Bronchial epithelial cell (primary cell): Measurements from ENCODE around the gene SLC24A3. TPM values are rescaled to one million over a fixed set of nuclear protein-coding genes. Genes with fewer than 3 reads are reported as not detected.

Experiments
- DNase-seq: peaks from one replicate; pipeline ENCODE4 v3.0.0-alpha.2; 2010; ENCODE audit warnings: low read depth
- FAIRE-seq: peaks from 2 replicates; lab custom pipeline; 2011; peaks lifted over from hg19 to GRCh38; lab: Jason Lieb, UNC
- H3K27me3 ChIP-seq: 2 replicates; pipeline ENCODE4 v1.5.1; 2011; ENCODE audit warnings: low read length; ENCODE audit not compliant: control insufficient read depth, insufficient read depth
- H3K36me3 ChIP-seq: 2 replicates; pipeline ENCODE4 v1.5.1; 2011; ENCODE audit warnings: low read length; ENCODE audit not compliant: control insufficient read depth, insufficient read depth
- H3K4me3 ChIP-seq: 2 replicates; pipeline ENCODE4 v1.5.1; 2011; ENCODE audit warnings: mild to moderate bottlenecking, low read depth, low read length, control low read depth
- CTCF ChIP-seq: IDR thresholded peaks from 2 replicates; pipeline ENCODE4 v1.5.1; 2011; ENCODE audit warnings: mild to moderate bottlenecking, moderate library complexity, low read length, control low read depth, inconsistent platforms; ENCODE audit not compliant: insufficient read depth, severe bottlenecking
- total RNA-seq: library from RNA; depleted of rRNA; stranded (reverse); fragments of >200 nt; gene quantifications from 2 replicates; pipeline ENCODE4 v1.2.1, GENCODE V29; 2014

SLC24A3 gene
- total RNA-seq, 1 donor from 2014 or later = under 0.01 TPM

- Histone ChIP-seq H3K36me3 (no peaks in the 10 kb centered on the region), H3K27me3 (no peaks in the 10 kb centered on the region), H3K4me3 (no peak overlapping the region)
- no peak for FAIRE-seq
- DNase-seq = no peak
- no peak for TF ChIP-seq CTCF
Observed at GRCh38 chr20:19590382-19590781, 377.9 kb downstream of the SLC24A3 start.

DNA sequence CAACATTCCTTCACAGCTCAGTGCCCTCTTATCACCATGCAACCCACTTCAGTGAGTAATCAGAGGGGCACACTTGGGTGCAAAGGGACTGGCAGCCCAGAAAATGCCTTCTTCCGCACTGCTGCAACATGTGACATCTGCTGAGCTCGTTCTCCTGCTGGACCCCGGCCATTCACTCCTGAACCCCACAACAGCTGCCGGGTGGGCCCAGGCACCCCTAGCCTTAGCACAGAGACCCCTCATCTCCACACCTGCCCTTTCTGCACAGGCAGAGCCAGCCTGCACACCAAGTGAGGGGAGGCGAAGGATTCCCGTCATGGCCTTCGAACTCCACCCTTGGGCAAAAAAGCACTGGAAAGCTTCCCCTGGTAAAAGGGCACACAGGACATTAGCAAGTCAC, 381.3 kb downstream of the SLC24A3 start:
- Histone ChIP-seq H3K36me3 (no peaks in the 10 kb centered on the region), H3K4me3 (no peak overlapping the region), H3K27me3 (no peaks in the 10 kb centered on the region)
- FAIRE-seq = no peak
- no peak for TF ChIP-seq CTCF
- DNase-seq = no peak

- Histone ChIP-seq H3K4me3 (no peak overlapping the region), H3K27me3 (no peaks in the 10 kb centered on the region), H3K36me3 (no peaks in the 10 kb centered on the region)
- no peak for TF ChIP-seq CTCF
- no peak for FAIRE-seq
- no peak for DNase-seq
Observed at GRCh38 chr20:19594896-19595295, 382.5 kb downstream of the SLC24A3 start.

GRCh38 chr20:19598117-19598850, 385.8 kb downstream of the SLC24A3 start:
- Histone ChIP-seq H3K27me3 (no peaks in the 10 kb centered on the region), H3K4me3 (no peak overlapping the region), H3K36me3 (no peaks in the 10 kb centered on the region)
- no peak for FAIRE-seq
- DNase-seq = no peak
- TF ChIP-seq CTCF = no peak

DNA sequence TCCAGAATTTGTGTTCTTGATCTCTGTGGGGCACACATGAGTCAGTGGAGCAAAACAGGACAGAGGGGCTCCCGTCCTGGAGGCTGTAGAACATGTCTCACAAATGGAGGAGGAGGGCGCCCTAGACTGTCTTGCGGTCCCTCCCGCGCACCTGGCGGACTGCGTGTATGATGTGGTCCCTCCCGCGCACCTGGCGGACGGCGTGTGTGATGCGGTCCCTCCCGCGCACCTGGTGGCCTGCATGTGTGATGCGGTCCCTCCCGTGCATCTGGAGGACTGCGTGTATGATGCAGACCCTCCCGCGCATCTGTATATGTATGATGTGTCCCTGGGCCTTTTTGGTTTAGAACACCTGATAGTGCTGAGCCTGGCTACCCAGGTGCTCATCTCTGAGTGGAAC, 386.8 kb downstream of the SLC24A3 start:
- H3K27me3 ChIP-seq = no peaks in the 10 kb centered on the region
- no peaks in the 10 kb centered on the region for H3K36me3 ChIP-seq
- TF ChIP-seq CTCF = no peak
- no peak for DNase-seq
- FAIRE-seq = no peak
- no peak overlapping the region for H3K4me3 ChIP-seq

DNA sequence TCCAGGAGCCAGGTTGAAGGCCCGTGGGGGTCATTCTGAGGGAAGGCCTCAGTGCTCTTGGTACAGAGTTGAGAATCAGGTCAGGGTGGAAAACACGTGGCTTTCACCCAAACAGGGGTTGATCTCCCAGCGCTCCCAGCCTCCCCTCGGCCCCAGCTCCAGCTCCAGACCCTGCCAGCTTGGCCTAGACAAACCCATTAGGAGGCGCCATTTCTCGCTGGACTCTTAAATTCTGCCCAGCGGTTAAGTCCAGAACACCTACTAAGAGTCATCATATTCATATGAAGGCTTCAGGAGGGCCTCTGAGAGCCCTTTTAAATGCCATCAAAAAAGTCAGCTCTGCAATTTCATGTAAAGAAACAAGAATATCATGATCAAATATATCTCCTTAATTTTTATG, 387.6 kb downstream of the SLC24A3 start:
- FAIRE-seq (no peak), DNase-seq (no peak)
- TF ChIP-seq CTCF = no peak
- Histone ChIP-seq H3K4me3 (no peak overlapping the region), H3K36me3 (no peaks in the 10 kb centered on the region), H3K27me3 (no peaks in the 10 kb centered on the region)
